Measurements from ENCODE around the gene DENND4A.

DNA sequence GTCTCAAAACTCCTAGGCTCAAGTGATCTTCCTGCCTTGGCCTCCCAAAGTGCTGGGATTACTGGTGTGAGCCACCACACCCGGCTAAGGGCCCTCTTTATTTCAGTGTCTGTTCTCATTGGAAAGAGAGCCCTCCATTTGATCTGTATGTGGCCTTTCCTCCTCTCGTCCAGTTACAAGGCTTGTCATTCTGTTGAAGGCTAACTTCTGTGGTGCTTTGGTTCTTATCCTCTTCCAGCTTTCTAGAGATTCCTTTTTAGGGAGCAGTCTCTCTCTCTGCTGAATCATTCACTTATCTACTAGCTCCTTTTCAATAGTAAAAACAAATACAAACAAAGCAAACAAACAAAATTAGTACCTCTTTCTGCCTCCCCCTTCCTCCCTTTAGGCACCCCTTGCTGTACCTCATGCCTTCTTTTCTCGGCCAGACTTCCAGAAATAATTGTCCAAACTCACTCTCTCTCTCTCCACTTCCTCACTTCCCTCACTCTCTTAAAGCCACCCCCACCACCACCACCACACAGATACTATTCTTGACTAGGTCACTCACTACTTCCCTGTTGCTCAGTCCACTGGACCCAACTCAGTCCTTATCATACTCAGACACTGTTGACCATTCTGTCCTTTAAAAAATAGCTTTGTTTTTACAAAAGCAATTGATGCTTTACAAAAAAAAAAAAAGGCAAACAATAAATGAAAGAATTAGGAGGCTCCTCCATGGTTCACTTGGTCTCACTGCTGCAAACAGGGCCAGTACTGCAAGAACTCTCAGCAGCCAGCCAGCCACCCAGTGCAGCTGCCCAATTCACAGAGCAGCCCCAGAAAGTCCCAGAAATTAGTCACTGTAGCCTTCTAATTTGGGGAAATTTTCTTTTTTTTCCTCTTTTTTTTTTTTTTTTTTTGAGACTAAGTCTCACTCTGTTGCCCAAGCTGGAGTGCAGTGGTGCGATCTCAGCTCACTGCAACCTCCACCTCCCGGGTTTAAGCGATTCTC, 45.5 kb upstream of the DENND4A start:
- TF ChIP-seq BHLHE40 (IDR thresholded peaks at IDR 0.05; ENCODE audit: borderline replicate concordance): no peak
- TF ChIP-seq LEF1 (IDR thresholded peaks at IDR 0.05; ENCODE audit: borderline replicate concordance): no peak
- no peak for TF ChIP-seq SUZ12 (IDR thresholded peaks at IDR 0.05)
- TF ChIP-seq SP1 (IDR thresholded peaks at IDR 0.05): no peak
- TF ChIP-seq L3MBTL2 (conservative IDR thresholded peaks at IDR 0.05): no peak
